ENCODE measurements around the gene HK1.
"Not testable (repeated sequence)": the region's sequence is repeated elsewhere in the genome, so short reads cannot be mapped to it uniquely, and the experiment has no call there.

DNA sequence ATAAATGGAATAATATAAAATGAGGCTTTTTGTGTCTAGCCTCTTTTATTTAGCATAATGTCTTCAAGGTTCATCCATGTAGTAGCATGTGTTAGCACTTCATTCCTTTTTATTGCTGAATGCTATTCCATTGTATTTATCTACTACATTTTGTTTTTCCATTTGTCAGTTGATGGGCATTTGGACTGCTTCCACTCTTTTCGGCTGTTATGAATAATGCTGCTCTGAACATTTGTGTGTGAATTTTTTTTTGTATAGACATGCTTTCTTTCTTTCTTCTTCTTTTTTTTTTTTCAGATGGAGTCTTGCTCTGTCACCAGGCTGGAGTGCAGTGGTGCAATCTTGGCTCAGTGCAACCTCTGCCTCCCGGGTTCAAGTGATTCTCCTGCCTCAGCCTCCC, 50.6 kb downstream of the HK1 start:
- not testable (repeated sequence) for TF ChIP-seq POLR2AphosphoS5 (IDR thresholded peaks at IDR 0.05)
- TF ChIP-seq, protein P1, sequence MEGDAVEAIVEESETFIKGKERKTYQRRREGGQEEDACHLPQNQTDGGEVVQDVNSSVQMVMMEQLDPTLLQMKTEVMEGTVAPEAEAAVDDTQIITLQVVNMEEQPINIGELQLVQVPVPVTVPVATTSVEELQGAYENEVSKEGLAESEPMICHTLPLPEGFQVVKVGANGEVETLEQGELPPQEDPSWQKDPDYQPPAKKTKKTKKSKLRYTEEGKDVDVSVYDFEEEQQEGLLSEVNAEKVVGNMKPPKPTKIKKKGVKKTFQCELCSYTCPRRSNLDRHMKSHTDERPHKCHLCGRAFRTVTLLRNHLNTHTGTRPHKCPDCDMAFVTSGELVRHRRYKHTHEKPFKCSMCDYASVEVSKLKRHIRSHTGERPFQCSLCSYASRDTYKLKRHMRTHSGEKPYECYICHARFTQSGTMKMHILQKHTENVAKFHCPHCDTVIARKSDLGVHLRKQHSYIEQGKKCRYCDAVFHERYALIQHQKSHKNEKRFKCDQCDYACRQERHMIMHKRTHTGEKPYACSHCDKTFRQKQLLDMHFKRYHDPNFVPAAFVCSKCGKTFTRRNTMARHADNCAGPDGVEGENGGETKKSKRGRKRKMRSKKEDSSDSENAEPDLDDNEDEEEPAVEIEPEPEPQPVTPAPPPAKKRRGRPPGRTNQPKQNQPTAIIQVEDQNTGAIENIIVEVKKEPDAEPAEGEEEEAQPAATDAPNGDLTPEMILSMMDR (IDR thresholded peaks at IDR 0.05): not testable (repeated sequence)

Measured in suprapubic skin (tissue), 3 donors.